Measurements from ENCODE around the gene ELFN2.

ELFN2 gene

DNA sequence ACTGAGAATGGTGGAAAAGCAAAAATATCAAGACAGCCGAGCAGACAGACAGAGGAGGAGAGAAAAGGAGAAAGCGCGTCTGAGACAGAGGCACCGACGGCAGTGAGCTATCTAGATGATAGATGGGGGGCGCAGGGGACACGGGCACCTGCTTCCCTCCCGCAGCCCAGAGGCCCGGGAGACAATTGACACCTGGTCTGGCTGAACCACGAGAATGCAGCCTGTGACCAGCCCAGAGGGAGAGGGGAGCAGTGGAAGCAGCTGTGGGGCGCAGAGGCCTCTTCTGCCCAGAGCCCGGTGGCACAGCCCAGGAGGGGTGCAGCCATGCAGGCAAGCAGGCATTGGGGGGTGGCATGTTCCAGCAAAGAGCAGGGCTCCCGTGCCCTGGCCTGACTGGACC, 48.2 kb downstream of the ELFN2 start:
- Histone ChIP-seq H3K9ac (ENCODE audit: low read depth, low read length) (no peak overlapping the region), H3K4me3 (ENCODE audit: low read depth, low read length) (no peak overlapping the region), H3K27ac (ENCODE audit: low read depth, low read length) (no peak overlapping the region), H3K4me1 (ENCODE audit: control insufficient read depth, insufficient read depth, low read length) (no peaks in the 10 kb centered on the region), H3K27me3 (ENCODE audit: control insufficient read depth, insufficient read depth, low read length) (no peaks in the 10 kb centered on the region), H3K9me3 (ENCODE audit: control insufficient read depth, insufficient read depth, low read length) (no peaks in the 10 kb centered on the region), H3K36me3 (ENCODE audit: control insufficient read depth, insufficient read depth, low read length) (no peaks in the 10 kb centered on the region)

DNA sequence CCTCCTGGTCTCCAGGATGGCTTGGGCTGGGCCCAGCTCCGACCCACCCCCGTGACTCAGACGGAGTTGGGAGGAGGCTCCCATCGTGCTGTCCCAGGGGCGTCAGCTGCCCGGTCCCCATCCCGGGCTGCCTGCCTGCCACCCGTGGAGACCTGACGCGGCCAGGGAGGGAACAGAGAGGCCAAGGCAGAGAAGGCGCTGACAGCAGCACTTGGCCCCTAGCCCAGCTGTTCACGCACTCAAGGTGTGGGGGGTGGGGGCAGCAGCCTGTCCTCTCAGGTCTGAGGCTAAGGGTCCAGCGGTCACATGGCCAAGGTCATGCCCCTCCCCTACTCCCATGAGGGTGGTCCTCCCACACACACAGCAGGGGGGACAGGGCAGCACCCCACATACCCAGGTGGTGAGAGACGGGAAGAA, 48.6 kb downstream of the ELFN2 start:
- H3K36me3 ChIP-seq (ENCODE audit: control insufficient read depth, insufficient read depth, low read length) = no peaks in the 10 kb centered on the region
- no peaks in the 10 kb centered on the region for H3K27me3 ChIP-seq (ENCODE audit: control insufficient read depth, insufficient read depth, low read length)
- no peak overlapping the region for H3K27ac ChIP-seq (ENCODE audit: low read depth, low read length)
- no peak overlapping the region for H3K4me3 ChIP-seq (ENCODE audit: low read depth, low read length)
- H3K9me3 ChIP-seq (ENCODE audit: control insufficient read depth, insufficient read depth, low read length) = no peaks in the 10 kb centered on the region
- no peak overlapping the region for H3K9ac ChIP-seq (ENCODE audit: low read depth, low read length)
- no peaks in the 10 kb centered on the region for H3K4me1 ChIP-seq (ENCODE audit: control insufficient read depth, insufficient read depth, low read length)

DNA sequence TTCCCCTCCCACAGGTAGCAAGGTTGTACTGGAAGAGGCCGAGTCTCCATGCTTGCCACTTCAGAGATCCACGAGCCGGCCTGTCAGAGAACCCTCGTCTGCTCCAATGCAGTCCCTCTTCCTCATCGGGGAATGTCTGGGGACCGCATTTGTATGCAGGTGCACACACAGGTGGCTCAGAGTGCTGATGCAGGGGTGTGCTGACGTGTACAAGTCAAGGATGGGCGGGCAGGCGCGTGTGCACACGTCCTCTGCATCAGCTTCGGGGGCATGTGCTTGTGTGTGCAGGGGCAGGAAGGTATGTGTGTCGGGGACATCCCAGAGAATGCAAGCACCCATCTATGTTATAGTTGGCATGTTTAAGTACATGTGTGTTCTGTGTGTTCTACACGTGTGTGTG, 49.4 kb downstream of the ELFN2 start:
- Histone ChIP-seq H3K9me3 (ENCODE audit: control insufficient read depth, insufficient read depth, low read length) (no peaks in the 10 kb centered on the region), H3K4me1 (ENCODE audit: control insufficient read depth, insufficient read depth, low read length) (no peaks in the 10 kb centered on the region), H3K4me3 (ENCODE audit: low read depth, low read length) (no peak overlapping the region), H3K27ac (ENCODE audit: low read depth, low read length) (no peak overlapping the region), H3K9ac (ENCODE audit: low read depth, low read length) (no peak overlapping the region), H3K36me3 (ENCODE audit: control insufficient read depth, insufficient read depth, low read length) (no peaks in the 10 kb centered on the region), H3K27me3 (ENCODE audit: control insufficient read depth, insufficient read depth, low read length) (no peaks in the 10 kb centered on the region)

DNA sequence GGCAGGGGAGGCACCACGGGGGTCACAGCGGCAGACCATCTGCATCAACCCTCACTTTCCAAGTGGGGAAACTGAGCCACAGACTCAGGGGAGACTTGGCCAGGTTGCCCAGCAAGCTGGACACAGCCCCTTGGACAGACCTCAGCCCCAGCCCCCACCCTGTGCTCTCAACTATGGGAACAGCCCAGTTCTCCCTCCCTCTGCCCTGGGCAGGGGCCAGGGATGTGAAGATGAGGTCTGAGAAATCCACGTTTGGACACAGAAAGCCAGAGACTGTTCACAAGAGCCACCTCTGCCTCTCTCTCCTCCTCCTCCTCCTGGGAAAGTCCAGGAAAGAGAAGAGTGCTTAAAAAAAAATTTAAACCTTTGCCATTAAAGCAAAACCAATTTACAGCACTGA, 50.1 kb downstream of the ELFN2 start:
- Histone ChIP-seq H3K9me3 (ENCODE audit: control insufficient read depth, insufficient read depth, low read length) (no peaks in the 10 kb centered on the region), H3K27ac (ENCODE audit: low read depth, low read length) (no peak overlapping the region), H3K4me3 (ENCODE audit: low read depth, low read length) (no peak overlapping the region), H3K27me3 (ENCODE audit: control insufficient read depth, insufficient read depth, low read length) (no peaks in the 10 kb centered on the region), H3K9ac (ENCODE audit: low read depth, low read length) (no peak overlapping the region), H3K36me3 (ENCODE audit: control insufficient read depth, insufficient read depth, low read length) (no peaks in the 10 kb centered on the region), H3K4me1 (ENCODE audit: control insufficient read depth, insufficient read depth, low read length) (no peaks in the 10 kb centered on the region)

DNA sequence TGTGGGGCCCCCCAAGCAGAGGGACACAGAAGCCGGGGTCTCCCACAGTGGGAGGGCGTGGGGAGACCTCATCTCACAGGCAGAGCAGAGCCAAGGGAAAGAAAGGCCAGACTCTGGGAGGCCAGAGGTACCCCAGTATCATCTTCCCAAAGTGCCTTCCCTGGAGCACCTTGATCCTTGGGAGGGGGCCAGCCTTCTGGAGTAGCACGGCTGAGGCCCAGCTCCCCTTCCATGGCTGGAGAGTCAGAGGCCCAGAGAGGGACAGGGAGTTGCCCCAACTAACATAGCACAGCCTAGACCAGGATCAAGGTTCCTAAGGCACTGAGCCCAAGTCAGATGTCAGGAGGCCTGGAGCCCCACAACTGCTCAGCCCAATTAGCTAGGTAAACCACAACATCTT, 50.6 kb downstream of the ELFN2 start:
- no peak overlapping the region for H3K4me3 ChIP-seq (ENCODE audit: low read depth, low read length)
- H3K9ac ChIP-seq (ENCODE audit: low read depth, low read length) = no peak overlapping the region
- H3K36me3 ChIP-seq (ENCODE audit: control insufficient read depth, insufficient read depth, low read length) = no peaks in the 10 kb centered on the region
- H3K27ac ChIP-seq (ENCODE audit: low read depth, low read length) = no peak overlapping the region
- no peaks in the 10 kb centered on the region for H3K4me1 ChIP-seq (ENCODE audit: control insufficient read depth, insufficient read depth, low read length)
- H3K9me3 ChIP-seq (ENCODE audit: control insufficient read depth, insufficient read depth, low read length) = no peaks in the 10 kb centered on the region
- no peaks in the 10 kb centered on the region for H3K27me3 ChIP-seq (ENCODE audit: control insufficient read depth, insufficient read depth, low read length)

DNA sequence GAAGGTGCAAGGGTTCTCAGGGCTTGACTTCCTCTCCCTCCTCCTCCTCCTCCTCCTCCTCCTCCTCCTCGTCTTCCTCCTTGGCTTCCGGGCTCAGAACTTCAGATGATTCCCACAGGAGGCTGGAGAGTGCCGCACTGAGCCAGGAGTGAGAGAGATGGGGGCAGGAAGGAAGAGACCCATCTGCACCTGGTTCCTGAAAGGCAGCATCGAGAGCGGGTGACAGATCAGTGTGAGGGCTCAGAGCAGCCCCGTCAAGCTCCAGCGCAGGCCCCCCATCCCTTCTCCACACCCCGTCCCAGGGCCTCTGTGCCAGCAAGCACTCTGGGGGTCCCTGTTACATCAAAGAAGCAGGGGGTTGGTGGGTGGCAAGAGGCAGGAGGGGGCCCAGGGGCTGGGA, 51.5 kb downstream of the ELFN2 start:
- H3K27ac ChIP-seq (ENCODE audit: low read depth, low read length) = no peak overlapping the region
- no peak overlapping the region for H3K4me3 ChIP-seq (ENCODE audit: low read depth, low read length)
- H3K9me3 ChIP-seq (ENCODE audit: control insufficient read depth, insufficient read depth, low read length) = no peaks in the 10 kb centered on the region
- no peaks in the 10 kb centered on the region for H3K27me3 ChIP-seq (ENCODE audit: control insufficient read depth, insufficient read depth, low read length)
- no peaks in the 10 kb centered on the region for H3K36me3 ChIP-seq (ENCODE audit: control insufficient read depth, insufficient read depth, low read length)
- no peaks in the 10 kb centered on the region for H3K4me1 ChIP-seq (ENCODE audit: control insufficient read depth, insufficient read depth, low read length)
- H3K9ac ChIP-seq (ENCODE audit: low read depth, low read length) = no peak overlapping the region

DNA sequence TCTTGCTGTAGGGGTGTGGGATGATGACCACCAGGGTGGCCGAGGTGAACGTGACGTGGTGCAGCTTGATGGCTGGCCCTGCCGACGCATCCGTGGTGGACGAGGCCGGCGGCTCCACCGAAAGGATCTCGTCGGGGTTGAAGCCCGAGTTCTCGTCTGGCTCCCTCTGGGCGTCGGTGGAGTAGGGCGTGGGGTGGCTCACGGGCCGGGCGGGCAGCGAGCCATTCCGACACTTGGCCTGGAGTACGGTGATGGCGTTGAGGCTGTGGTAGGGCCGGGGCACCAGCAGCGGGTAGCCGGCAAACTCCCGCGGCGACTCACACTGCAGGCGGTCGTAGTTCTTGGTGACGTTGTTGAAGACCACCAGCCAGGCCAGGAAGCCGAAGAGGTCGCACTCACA, 52.7 kb downstream of the ELFN2 start:
- Histone ChIP-seq H3K27ac (ENCODE audit: low read depth, low read length) (no peak overlapping the region), H3K4me1 (ENCODE audit: control insufficient read depth, insufficient read depth, low read length) (no peaks in the 10 kb centered on the region), H3K9me3 (ENCODE audit: control insufficient read depth, insufficient read depth, low read length) (no peaks in the 10 kb centered on the region), H3K9ac (ENCODE audit: low read depth, low read length) (no peak overlapping the region), H3K4me3 (ENCODE audit: low read depth, low read length) (no peak overlapping the region), H3K27me3 (ENCODE audit: control insufficient read depth, insufficient read depth, low read length) (no peaks in the 10 kb centered on the region), H3K36me3 (ENCODE audit: control insufficient read depth, insufficient read depth, low read length) (no peaks in the 10 kb centered on the region)

DNA sequence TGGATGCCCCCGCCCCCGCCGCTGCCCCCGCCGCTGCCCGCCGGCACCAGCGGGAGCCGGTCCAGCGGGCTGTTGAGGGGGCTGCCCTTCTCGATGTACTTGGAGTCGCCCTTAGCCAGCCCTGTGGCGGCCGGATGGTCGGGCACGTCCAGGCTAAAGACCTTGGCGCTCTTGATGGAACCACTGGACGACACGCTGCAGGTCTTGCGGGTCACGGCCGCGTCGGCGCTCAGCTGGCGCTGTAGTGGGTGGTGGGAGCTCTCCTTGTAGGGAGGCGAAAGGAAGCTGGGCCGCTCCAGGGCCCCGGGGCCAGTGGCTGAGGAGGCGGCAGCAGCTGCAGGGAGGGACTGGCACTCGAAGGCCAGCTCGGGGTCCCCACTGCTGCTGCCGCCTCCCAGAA, 53.8 kb downstream of the ELFN2 start:
- no peaks in the 10 kb centered on the region for H3K9me3 ChIP-seq (ENCODE audit: control insufficient read depth, insufficient read depth, low read length)
- H3K9ac ChIP-seq (ENCODE audit: low read depth, low read length) = no peak overlapping the region
- no peak overlapping the region for H3K27ac ChIP-seq (ENCODE audit: low read depth, low read length)
- H3K4me1 ChIP-seq (ENCODE audit: control insufficient read depth, insufficient read depth, low read length) = no peaks in the 10 kb centered on the region; the same call in 1 of the 2 replicates
- no peaks in the 10 kb centered on the region for H3K36me3 ChIP-seq (ENCODE audit: control insufficient read depth, insufficient read depth, low read length)
- no peaks in the 10 kb centered on the region for H3K27me3 ChIP-seq (ENCODE audit: control insufficient read depth, insufficient read depth, low read length)
- H3K4me3 ChIP-seq (ENCODE audit: low read depth, low read length) = no peak overlapping the region

DNA sequence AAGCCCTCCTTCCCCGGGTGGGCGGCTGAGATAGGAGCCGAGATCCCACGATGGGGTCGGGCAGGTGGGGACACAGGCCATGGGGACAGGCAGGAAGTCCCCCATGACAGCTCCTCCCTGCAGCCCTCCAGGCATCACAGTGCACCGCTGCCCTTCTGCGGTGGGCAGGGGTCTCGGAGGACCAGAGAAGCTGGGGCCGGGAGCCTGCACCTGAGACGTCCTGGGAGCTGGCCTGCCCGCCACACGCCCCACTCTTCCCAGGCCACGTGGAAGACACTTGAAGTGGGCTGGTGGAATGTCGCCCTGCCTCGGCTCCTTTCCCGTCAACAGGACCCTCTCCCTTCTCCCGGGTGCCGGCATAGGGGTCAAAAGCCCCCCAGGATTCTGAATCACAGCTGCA, 55.4 kb downstream of the ELFN2 start:
- Histone ChIP-seq H3K4me3 (ENCODE audit: low read depth, low read length) (no peak overlapping the region), H3K27me3 (ENCODE audit: control insufficient read depth, insufficient read depth, low read length) (no peaks in the 10 kb centered on the region), H3K4me1 (ENCODE audit: control insufficient read depth, insufficient read depth, low read length) (no peaks in the 10 kb centered on the region; the same call in 1 of the 2 replicates), H3K27ac (ENCODE audit: low read depth, low read length) (no peak overlapping the region), H3K9me3 (ENCODE audit: control insufficient read depth, insufficient read depth, low read length) (no peaks in the 10 kb centered on the region), H3K9ac (ENCODE audit: low read depth, low read length) (no peak overlapping the region), H3K36me3 (ENCODE audit: control insufficient read depth, insufficient read depth, low read length) (no peaks in the 10 kb centered on the region)

DNA sequence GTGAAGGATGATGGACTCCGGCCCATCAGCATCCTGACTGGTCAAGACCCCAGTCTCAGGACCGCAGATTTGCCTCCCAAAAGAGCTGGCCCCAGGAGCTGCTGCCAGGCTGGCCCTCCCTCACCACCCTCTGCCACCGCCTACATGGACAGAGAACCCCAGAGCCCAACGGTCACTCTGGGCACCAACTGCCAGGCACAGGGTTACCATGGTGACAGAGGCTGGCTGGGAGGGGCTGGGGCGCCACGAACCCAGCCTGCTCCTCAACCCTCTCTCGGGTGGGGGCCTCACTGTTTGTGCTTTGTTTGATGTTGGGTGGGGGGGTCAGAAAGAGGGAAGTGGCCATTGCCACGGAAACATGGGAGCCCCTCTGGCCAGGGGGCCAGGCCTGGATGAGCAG, 55.8 kb downstream of the ELFN2 start:
- H3K36me3 ChIP-seq (ENCODE audit: control insufficient read depth, insufficient read depth, low read length) = no peaks in the 10 kb centered on the region
- H3K27ac ChIP-seq (ENCODE audit: low read depth, low read length) = no peak overlapping the region
- no peaks in the 10 kb centered on the region for H3K9me3 ChIP-seq (ENCODE audit: control insufficient read depth, insufficient read depth, low read length)
- no peaks in the 10 kb centered on the region for H3K27me3 ChIP-seq (ENCODE audit: control insufficient read depth, insufficient read depth, low read length)
- no peaks in the 10 kb centered on the region; the same call in 1 of the 2 replicates for H3K4me1 ChIP-seq (ENCODE audit: control insufficient read depth, insufficient read depth, low read length)
- no peak overlapping the region for H3K9ac ChIP-seq (ENCODE audit: low read depth, low read length)
- H3K4me3 ChIP-seq (ENCODE audit: low read depth, low read length) = no peak overlapping the region

DNA sequence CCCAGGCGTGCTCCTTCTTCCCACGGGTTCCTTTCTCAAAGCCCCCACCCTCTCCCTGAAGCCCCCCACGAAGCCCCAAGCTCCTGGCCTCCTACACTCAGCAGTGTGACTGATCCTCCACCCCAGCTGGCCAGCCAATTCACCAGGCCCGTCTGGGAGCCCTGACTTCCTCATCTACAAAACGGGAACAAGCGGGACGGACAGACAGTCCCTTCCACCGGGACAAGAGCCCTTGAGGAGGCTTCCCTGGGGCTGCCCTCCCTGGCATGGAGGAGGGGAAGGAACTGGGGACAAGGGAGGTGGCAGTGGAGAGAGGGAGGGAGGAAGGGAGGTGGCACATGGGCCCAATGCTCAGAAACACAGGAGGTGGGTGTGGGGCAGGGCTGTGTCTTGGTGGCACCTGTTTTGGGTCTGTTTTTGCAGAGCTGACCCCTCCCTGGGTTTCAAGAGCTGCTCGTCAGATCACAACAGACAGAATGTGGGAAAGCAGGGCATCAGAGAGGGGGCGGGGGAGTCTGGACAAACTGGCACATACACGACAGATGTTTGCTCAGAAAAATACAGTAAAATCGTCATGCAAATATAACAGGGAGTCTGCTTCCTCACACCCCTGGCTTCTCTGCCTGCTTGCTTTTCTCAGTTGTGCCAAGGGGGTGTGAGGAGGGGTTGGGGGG, 56.8 kb downstream of the ELFN2 start:
- Histone ChIP-seq H3K27me3 (ENCODE audit: control insufficient read depth, insufficient read depth, low read length) (no peaks in the 10 kb centered on the region), H3K36me3 (ENCODE audit: control insufficient read depth, insufficient read depth, low read length) (no peaks in the 10 kb centered on the region), H3K9me3 (ENCODE audit: control insufficient read depth, insufficient read depth, low read length) (no peaks in the 10 kb centered on the region), H3K4me1 (ENCODE audit: control insufficient read depth, insufficient read depth, low read length) (no peaks in the 10 kb centered on the region; the same call in 1 of the 2 replicates), H3K27ac (ENCODE audit: low read depth, low read length) (no peak overlapping the region), H3K4me3 (ENCODE audit: low read depth, low read length) (no peak overlapping the region), H3K9ac (ENCODE audit: low read depth, low read length) (no peak overlapping the region)
